Measurements from ENCODE around the gene RNF166.

The RNF166 gene

GRCh38 chr16:88736088-88736487, 29.9 kb upstream of the RNF166 start:
- H2BK120ac ChIP-seq (ENCODE audit: low read depth, low read length): no peak overlapping the region
- H3K4me2 ChIP-seq (ENCODE audit: low read length): no peak overlapping the region
- H3K4me3 ChIP-seq (ENCODE audit: low read length): no peak overlapping the region
- no peak overlapping the region for H2BK5ac ChIP-seq (ENCODE audit: low read length)
- no peaks in the 10 kb centered on the region for H3K79me1 ChIP-seq (ENCODE audit: low read length)
- H2BK15ac ChIP-seq (replicated peaks; ENCODE audit: low read depth): no peak overlapping the region
- H3K4ac ChIP-seq (ENCODE audit: low read depth, low read length): no peak overlapping the region
- H3K18ac ChIP-seq (ENCODE audit: low read length): no peak overlapping the region
- H4K5ac ChIP-seq (ENCODE audit: low read length): no peak overlapping the region
- no peak overlapping the region for H3K56ac ChIP-seq (ENCODE audit: low read length)
- no CpG with 5 or more reads among the region's 21 CpGs for WGBS (ENCODE audit: extremely low coverage, insufficient coverage, low lambda C conversion rate)
- H4K8ac ChIP-seq (ENCODE audit: low read depth, low read length): no peak overlapping the region
- no peaks in the 10 kb centered on the region for H3K27me3 ChIP-seq (ENCODE audit: insufficient read depth, low read length, poor library complexity)
- no peak for DNase-seq
- no peak overlapping the region for H3K23ac ChIP-seq (ENCODE audit: low read length)
- no peak overlapping the region for H3K27ac ChIP-seq (ENCODE audit: low read depth, low read length)
- no peak overlapping the region for H3K9ac ChIP-seq (ENCODE audit: low read length)
- no peaks in the 10 kb centered on the region for H3K79me2 ChIP-seq (ENCODE audit: control insufficient read depth, insufficient read depth, low read length)
- H2AK5ac ChIP-seq (ENCODE audit: low read length): no peak overlapping the region
- no peaks in the 10 kb centered on the region for H3K4me1 ChIP-seq (ENCODE audit: control insufficient read depth, low read depth, low read length)
- peaks cover 3% of the 10 kb centered on the region for H3K36me3 ChIP-seq (ENCODE audit: control insufficient read depth, insufficient read depth, low read length)

DNA sequence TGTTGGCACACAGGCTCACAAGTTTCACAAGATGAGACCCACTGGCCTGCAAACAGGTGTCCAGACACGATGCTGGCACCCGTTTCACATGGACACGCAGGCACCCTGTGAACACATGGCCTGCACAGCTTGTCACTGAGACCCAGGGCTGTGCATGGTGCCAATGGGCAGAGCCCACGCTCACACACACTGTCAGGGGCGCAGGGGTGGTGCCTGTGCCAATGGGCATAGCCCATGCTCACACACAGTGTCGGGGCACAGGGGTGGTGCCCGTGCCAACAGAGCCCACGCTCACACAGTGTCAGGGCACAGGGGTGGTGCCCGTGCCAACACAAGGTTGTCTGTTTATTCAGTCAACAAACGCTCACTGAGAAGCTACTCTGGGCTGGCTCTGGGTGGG, 29.4 kb upstream of the RNF166 start:
- H3K4me3 ChIP-seq (ENCODE audit: low read length): no peak overlapping the region
- H2BK15ac ChIP-seq (replicated peaks; ENCODE audit: low read depth): no peak overlapping the region
- H3K27ac ChIP-seq (ENCODE audit: low read depth, low read length): no peak overlapping the region
- H3K79me1 ChIP-seq (ENCODE audit: low read length): no peaks in the 10 kb centered on the region
- H3K79me2 ChIP-seq (ENCODE audit: control insufficient read depth, insufficient read depth, low read length): no peaks in the 10 kb centered on the region
- peaks cover 3% of the 10 kb centered on the region for H3K36me3 ChIP-seq (ENCODE audit: control insufficient read depth, insufficient read depth, low read length)
- H3K27me3 ChIP-seq (ENCODE audit: insufficient read depth, low read length, poor library complexity): no peaks in the 10 kb centered on the region
- no CpG with 5 or more reads among the region's 10 CpGs for WGBS (ENCODE audit: extremely low coverage, insufficient coverage, low lambda C conversion rate)
- no peak overlapping the region for H3K23ac ChIP-seq (ENCODE audit: low read length)
- no peak overlapping the region for H4K8ac ChIP-seq (ENCODE audit: low read depth, low read length)
- DNase-seq: no peak
- no peak overlapping the region for H3K4me2 ChIP-seq (ENCODE audit: low read length)
- no peak overlapping the region for H3K4ac ChIP-seq (ENCODE audit: low read depth, low read length)
- H3K18ac ChIP-seq (ENCODE audit: low read length): no peak overlapping the region
- no peaks in the 10 kb centered on the region for H3K4me1 ChIP-seq (ENCODE audit: control insufficient read depth, low read depth, low read length)
- no peak overlapping the region for H2AK5ac ChIP-seq (ENCODE audit: low read length)
- H4K5ac ChIP-seq (ENCODE audit: low read length): no peak overlapping the region
- no peak overlapping the region for H3K56ac ChIP-seq (ENCODE audit: low read length)
- no peak overlapping the region for H2BK5ac ChIP-seq (ENCODE audit: low read length)
- no peak overlapping the region for H2BK120ac ChIP-seq (ENCODE audit: low read depth, low read length)
- H3K9ac ChIP-seq (ENCODE audit: low read length): no peak overlapping the region

DNA sequence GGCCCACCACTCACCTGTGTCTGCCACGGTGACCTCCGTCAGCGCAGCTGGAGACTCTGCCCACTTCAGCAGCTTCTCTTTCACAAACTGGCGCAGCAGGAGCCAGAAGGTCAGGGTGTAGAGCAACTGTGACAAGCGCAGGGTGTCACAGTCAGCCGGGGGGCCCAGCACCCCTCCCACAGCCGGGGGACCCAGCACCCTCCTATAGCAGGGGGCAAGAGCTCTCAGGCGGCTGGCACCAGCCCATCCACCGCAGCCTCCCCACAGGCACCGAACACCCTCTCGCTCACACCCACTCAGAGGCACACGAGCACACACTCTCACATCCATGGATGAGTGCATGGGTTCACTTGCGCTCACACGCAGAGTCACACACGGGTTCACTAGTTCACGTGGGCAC, 28.9 kb upstream of the RNF166 start:
- DNase-seq: no peak
- H3K4me2 ChIP-seq (ENCODE audit: low read length): no peak overlapping the region
- no peak overlapping the region for H3K23ac ChIP-seq (ENCODE audit: low read length)
- H3K4me1 ChIP-seq (ENCODE audit: control insufficient read depth, low read depth, low read length): no peaks in the 10 kb centered on the region
- H4K5ac ChIP-seq (ENCODE audit: low read length): no peak overlapping the region
- no peak overlapping the region for H2BK15ac ChIP-seq (replicated peaks; ENCODE audit: low read depth)
- no peaks in the 10 kb centered on the region for H3K79me2 ChIP-seq (ENCODE audit: control insufficient read depth, insufficient read depth, low read length)
- no peak overlapping the region for H2AK5ac ChIP-seq (ENCODE audit: low read length)
- H2BK120ac ChIP-seq (ENCODE audit: low read depth, low read length): no peak overlapping the region
- no peaks in the 10 kb centered on the region for H3K79me1 ChIP-seq (ENCODE audit: low read length)
- no peak overlapping the region for H3K4me3 ChIP-seq (ENCODE audit: low read length)
- H3K56ac ChIP-seq (ENCODE audit: low read length): no peak overlapping the region
- H4K8ac ChIP-seq (ENCODE audit: low read depth, low read length): no peak overlapping the region
- H3K27me3 ChIP-seq (ENCODE audit: insufficient read depth, low read length, poor library complexity): no peaks in the 10 kb centered on the region
- no peak overlapping the region for H3K4ac ChIP-seq (ENCODE audit: low read depth, low read length)
- peaks cover 3% of the 10 kb centered on the region for H3K36me3 ChIP-seq (ENCODE audit: control insufficient read depth, insufficient read depth, low read length)
- no peak overlapping the region for H3K27ac ChIP-seq (ENCODE audit: low read depth, low read length)
- H3K9ac ChIP-seq (ENCODE audit: low read length): no peak overlapping the region
- H2BK5ac ChIP-seq (ENCODE audit: low read length): no peak overlapping the region
- no peak overlapping the region for H3K18ac ChIP-seq (ENCODE audit: low read length)
- no CpG with 5 or more reads among the region's 16 CpGs for WGBS (ENCODE audit: extremely low coverage, insufficient coverage, low lambda C conversion rate)

DNA sequence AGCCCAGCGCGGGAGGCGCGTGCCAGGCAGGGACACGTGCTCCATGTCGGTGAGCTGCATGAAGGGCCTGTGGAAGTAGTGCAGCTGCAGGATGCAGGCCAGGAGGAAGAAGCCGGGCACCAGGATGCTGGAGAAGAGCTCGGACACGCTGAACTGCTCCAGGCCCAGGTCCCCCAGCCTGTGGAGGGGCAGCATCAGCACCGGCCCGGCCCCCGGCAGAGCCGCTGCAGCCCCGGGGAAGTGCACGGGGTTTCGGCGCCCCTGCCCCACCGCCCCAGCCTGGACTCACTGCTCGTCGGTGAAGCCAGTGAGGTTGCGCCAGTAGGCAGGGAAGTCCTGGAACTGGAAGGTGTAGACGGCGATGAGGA, 28.1 kb upstream of the RNF166 start:
- WGBS (ENCODE audit: extremely low coverage, insufficient coverage, low lambda C conversion rate): no CpG with 5 or more reads among the region's 23 CpGs
- Histone ChIP-seq H3K27me3 (ENCODE audit: insufficient read depth, low read length, poor library complexity) (no peaks in the 10 kb centered on the region), H3K36me3 (ENCODE audit: control insufficient read depth, insufficient read depth, low read length) (peaks cover 3% of the 10 kb centered on the region)

GRCh38 chr16:88733630-88734360, 27.6 kb upstream of the RNF166 start:
- Histone ChIP-seq H2BK5ac (ENCODE audit: low read length) (no peak overlapping the region), H3K9ac (ENCODE audit: low read length) (no peak overlapping the region), H2AK5ac (ENCODE audit: low read length) (no peak overlapping the region), H2BK15ac (replicated peaks; ENCODE audit: low read depth) (no peak overlapping the region), H3K4ac (ENCODE audit: low read depth, low read length) (no peak overlapping the region), H3K4me3 (ENCODE audit: low read length) (no peak overlapping the region), H3K56ac (ENCODE audit: low read length) (no peak overlapping the region), H3K4me2 (ENCODE audit: low read length) (no peak overlapping the region), H3K27me3 (ENCODE audit: insufficient read depth, low read length, poor library complexity) (no peaks in the 10 kb centered on the region), H4K8ac (ENCODE audit: low read depth, low read length) (no peak overlapping the region), H3K36me3 (ENCODE audit: control insufficient read depth, insufficient read depth, low read length) (peaks cover 3% of the 10 kb centered on the region), H3K4me1 (ENCODE audit: control insufficient read depth, low read depth, low read length) (no peaks in the 10 kb centered on the region), H3K18ac (ENCODE audit: low read length) (no peak overlapping the region), H3K23ac (ENCODE audit: low read length) (no peak overlapping the region), H4K5ac (ENCODE audit: low read length) (no peak overlapping the region), H3K79me2 (ENCODE audit: control insufficient read depth, insufficient read depth, low read length) (no peaks in the 10 kb centered on the region), H3K79me1 (ENCODE audit: low read length) (no peaks in the 10 kb centered on the region), H2BK120ac (ENCODE audit: low read depth, low read length) (no peak overlapping the region), H3K27ac (ENCODE audit: low read depth, low read length) (no peak overlapping the region)
- WGBS (ENCODE audit: extremely low coverage, insufficient coverage, low lambda C conversion rate): no CpG with 5 or more reads among the region's 27 CpGs
- no peak for DNase-seq

More for the DNA sequence above, 28.1 kb upstream of the RNF166 start:
- no peak overlapping the region for H3K4me2 ChIP-seq (ENCODE audit: low read length)
- no peak overlapping the region for H4K5ac ChIP-seq (ENCODE audit: low read length)
- H2BK120ac ChIP-seq (ENCODE audit: low read depth, low read length): no peak overlapping the region
- no peaks in the 10 kb centered on the region for H3K4me1 ChIP-seq (ENCODE audit: control insufficient read depth, low read depth, low read length)
- H3K4ac ChIP-seq (ENCODE audit: low read depth, low read length): no peak overlapping the region
- H2BK5ac ChIP-seq (ENCODE audit: low read length): no peak overlapping the region
- no peak overlapping the region for H3K4me3 ChIP-seq (ENCODE audit: low read length)
- DNase-seq: no peak
- no peaks in the 10 kb centered on the region for H3K79me2 ChIP-seq (ENCODE audit: control insufficient read depth, insufficient read depth, low read length)
- H2BK15ac ChIP-seq (replicated peaks; ENCODE audit: low read depth): no peak overlapping the region
- no peak overlapping the region for H3K23ac ChIP-seq (ENCODE audit: low read length)
- H3K27ac ChIP-seq (ENCODE audit: low read depth, low read length): no peak overlapping the region
- no peaks in the 10 kb centered on the region for H3K79me1 ChIP-seq (ENCODE audit: low read length)
- no peak overlapping the region for H3K18ac ChIP-seq (ENCODE audit: low read length)
- no peak overlapping the region for H3K9ac ChIP-seq (ENCODE audit: low read length)
- no peak overlapping the region for H2AK5ac ChIP-seq (ENCODE audit: low read length)
- no peak overlapping the region for H4K8ac ChIP-seq (ENCODE audit: low read depth, low read length)
- H3K56ac ChIP-seq (ENCODE audit: low read length): no peak overlapping the region

GRCh38 chr16:88732961-88733294, 26.7 kb upstream of the RNF166 start:
- no peak overlapping the region for H3K9ac ChIP-seq (ENCODE audit: low read length)
- H3K27me3 ChIP-seq (ENCODE audit: insufficient read depth, low read length, poor library complexity): no peaks in the 10 kb centered on the region
- no peak overlapping the region for H3K4ac ChIP-seq (ENCODE audit: low read depth, low read length)
- no peak overlapping the region for H3K4me2 ChIP-seq (ENCODE audit: low read length)
- no peak overlapping the region for H2BK5ac ChIP-seq (ENCODE audit: low read length)
- WGBS (ENCODE audit: extremely low coverage, insufficient coverage, low lambda C conversion rate): no CpG with 5 or more reads among the region's 13 CpGs
- no peak overlapping the region for H3K18ac ChIP-seq (ENCODE audit: low read length)
- H3K56ac ChIP-seq (ENCODE audit: low read length): no peak overlapping the region
- H3K23ac ChIP-seq (ENCODE audit: low read length): no peak overlapping the region
- H2AK5ac ChIP-seq (ENCODE audit: low read length): no peak overlapping the region
- H2BK15ac ChIP-seq (replicated peaks; ENCODE audit: low read depth): no peak overlapping the region
- DNase-seq: no peak
- H2BK120ac ChIP-seq (ENCODE audit: low read depth, low read length): no peak overlapping the region
- H3K79me2 ChIP-seq (ENCODE audit: control insufficient read depth, insufficient read depth, low read length): no peaks in the 10 kb centered on the region
- H3K4me1 ChIP-seq (ENCODE audit: control insufficient read depth, low read depth, low read length): no peaks in the 10 kb centered on the region
- no peak overlapping the region for H3K4me3 ChIP-seq (ENCODE audit: low read length)
- no peaks in the 10 kb centered on the region for H3K79me1 ChIP-seq (ENCODE audit: low read length)
- H3K27ac ChIP-seq (ENCODE audit: low read depth, low read length): no peak overlapping the region
- H4K8ac ChIP-seq (ENCODE audit: low read depth, low read length): no peak overlapping the region
- peaks cover 3% of the 10 kb centered on the region for H3K36me3 ChIP-seq (ENCODE audit: control insufficient read depth, insufficient read depth, low read length)
- H4K5ac ChIP-seq (ENCODE audit: low read length): no peak overlapping the region
